HG03558 (cell line): ENCODE measurements around the gene CHRNB1.

Experiments used
- ATAC-seq: cut with Tn5 transposase; IDR thresholded peaks from one replicate; pipeline ENCODE4 v1.9.1; 2021; ENCODE audit warnings: moderate number of reproducible peaks; ENCODE audit not compliant: unreplicated experiment; ENCODE audit errors: extremely low read depth

CHRNB1 gene

DNA sequence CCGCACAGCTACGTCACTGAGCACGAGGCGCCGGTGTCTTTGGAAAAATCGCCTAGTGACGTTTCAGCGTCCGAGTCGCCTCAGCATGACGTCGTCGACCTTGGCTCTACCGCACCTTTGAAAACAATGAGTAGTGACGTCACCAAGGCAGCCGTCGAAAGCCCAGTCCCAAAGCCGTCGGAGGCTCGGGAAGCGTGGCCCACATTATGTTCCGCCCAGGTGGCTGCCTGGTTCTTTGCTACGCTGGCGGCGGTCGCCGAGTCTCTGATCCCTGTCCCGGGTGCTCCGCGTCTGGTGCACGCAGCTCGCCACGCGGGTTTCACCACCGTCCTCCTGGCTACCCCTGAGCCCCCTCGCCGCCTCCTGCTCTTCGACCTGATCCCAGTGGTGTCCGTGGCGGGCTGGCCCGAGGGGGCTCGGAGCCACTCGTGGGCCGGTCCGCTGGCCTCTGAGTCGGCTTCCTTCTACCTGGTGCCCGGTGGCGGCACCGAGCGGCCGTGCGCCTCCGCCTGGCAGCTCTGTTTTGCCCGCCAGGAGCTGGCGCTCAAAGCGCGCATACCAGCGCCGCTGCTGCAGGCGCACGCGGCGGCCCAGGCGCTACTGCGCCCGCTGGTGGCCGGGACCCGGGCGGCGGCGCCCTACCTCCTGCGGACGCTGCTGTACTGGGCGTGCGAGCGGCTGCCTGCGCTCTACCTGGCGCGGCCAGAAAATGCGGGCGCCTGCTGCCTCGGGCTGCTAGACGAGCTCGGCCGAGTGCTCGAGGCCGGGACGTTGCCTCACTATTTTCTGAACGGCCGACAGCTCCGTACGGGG is 8.1 kb upstream of the CHRNB1 start:
- ATAC-seq: no peak

GRCh38 chr17:7437369-7437863 is 7.4 kb upstream of the CHRNB1 start:
- no peak for ATAC-seq

DNA sequence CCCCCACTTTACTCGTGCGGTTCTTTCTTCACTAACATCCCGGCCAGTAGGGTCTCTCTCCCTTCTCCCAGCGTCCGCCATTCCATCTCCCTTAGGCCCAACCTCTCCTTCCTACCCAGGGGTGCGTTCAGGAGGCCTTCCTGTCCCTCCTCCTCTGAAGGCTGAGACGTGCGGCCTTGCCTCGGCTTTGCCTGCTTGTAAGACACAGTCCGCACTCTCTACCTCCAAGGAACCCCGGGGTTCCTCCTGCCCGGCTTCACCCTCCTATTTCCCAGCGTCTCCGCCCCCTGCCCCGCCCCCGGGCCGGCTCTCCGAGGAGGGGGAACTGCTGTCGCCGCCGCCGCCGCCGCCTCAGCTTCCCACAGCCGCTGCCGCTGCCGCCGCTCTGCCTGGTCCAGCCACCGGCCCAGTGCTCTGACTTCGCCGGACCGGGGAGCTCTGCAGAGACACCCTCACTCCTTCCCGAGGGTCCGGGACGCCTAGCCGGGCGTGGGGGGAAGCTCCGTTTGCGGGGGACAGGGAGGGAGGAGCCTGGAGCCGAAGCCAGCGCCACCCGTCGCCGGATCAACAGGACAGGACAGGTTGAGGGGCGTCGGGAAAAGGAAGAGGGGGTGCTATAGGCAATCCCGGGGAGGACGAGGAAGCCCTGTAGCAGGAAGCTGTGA is 6.8 kb upstream of the CHRNB1 start:
- ATAC-seq: no peak

- no peak for ATAC-seq
Measured at GRCh38 chr17:7438656-7439460, 6.0 kb upstream of the CHRNB1 start.

DNA sequence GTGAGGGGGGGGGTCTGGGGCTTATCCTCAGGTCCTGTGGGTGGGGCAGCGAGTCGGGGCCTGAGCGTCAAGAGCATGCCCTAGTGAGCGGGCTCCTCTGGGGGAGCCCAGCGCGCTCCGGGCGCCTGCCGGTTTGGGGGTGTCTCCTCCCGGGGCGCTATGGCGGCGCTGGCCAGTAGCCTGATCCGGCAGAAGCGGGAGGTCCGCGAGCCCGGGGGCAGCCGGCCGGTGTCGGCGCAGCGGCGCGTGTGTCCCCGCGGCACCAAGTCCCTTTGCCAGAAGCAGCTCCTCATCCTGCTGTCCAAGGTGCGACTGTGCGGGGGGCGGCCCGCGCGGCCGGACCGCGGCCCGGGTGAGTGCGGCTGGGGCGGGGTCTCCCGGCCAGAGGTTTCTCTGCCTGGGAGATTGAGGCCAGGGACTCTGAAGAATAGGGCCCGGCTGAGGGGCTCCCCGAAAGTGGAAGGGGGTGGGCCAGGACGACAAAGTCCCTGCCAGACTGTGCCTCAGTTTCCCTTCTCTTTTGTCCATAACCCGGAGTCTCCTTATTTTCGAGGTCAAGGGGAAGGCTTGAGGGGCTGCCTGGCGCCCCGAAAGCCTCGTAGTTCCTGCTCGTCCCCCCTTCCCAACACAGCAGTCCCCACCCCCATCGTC is 5.3 kb upstream of the CHRNB1 start, which contains the start of gene FGF11:
Gene FGF11, plus strand, starts transcription at position 51 of the 651 bp plus-strand sequence. Its CDS starts 109 bp downstream, at position 160.
- ATAC-seq: no peak

- no peak for ATAC-seq
Measured at GRCh38 chr17:7440113-7440833, 4.6 kb upstream of the CHRNB1 start.

DNA sequence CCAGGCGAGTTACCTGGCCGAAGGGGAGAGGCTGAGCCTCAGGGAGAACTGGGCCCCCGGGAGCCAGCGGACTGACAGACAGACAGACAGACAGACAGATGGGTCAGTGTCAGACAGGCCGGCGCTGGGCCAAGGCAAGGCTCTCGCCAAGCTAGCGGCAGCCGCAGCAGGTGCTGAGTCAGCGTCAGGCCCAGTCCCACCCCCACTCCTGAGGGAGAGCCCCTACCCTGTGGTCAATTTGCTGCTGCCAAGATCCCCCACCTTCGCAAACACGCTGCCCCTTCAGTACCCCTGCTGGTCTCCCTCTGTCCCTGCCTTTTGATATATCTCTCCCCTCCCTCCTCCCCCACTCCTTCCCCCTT is 4.0 kb upstream of the CHRNB1 start:
- no peak for ATAC-seq

GRCh38 chr17:7441266-7441665 is 3.6 kb upstream of the CHRNB1 start:
- no peak for ATAC-seq

DNA sequence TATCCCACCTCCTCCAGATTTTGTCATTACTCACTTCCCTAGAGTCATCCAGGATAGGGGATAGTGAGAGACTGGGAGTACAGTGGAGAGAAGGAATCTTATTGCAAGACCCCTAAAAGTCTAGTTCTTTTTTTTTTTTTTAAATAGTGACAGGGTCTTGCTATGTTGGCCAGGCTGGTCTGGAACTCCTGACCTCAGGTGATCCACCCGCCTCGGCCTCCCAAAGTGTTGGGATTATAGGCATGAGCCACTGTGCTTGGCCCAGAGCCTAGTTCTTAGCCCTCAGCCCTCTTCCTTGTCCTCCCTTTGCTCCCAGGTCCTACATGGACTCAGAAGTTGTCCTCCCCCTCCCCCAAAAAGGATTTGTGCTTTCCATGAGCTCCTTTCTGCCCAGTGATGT is 2.7 kb upstream of the CHRNB1 start:
- ATAC-seq: no peak

DNA sequence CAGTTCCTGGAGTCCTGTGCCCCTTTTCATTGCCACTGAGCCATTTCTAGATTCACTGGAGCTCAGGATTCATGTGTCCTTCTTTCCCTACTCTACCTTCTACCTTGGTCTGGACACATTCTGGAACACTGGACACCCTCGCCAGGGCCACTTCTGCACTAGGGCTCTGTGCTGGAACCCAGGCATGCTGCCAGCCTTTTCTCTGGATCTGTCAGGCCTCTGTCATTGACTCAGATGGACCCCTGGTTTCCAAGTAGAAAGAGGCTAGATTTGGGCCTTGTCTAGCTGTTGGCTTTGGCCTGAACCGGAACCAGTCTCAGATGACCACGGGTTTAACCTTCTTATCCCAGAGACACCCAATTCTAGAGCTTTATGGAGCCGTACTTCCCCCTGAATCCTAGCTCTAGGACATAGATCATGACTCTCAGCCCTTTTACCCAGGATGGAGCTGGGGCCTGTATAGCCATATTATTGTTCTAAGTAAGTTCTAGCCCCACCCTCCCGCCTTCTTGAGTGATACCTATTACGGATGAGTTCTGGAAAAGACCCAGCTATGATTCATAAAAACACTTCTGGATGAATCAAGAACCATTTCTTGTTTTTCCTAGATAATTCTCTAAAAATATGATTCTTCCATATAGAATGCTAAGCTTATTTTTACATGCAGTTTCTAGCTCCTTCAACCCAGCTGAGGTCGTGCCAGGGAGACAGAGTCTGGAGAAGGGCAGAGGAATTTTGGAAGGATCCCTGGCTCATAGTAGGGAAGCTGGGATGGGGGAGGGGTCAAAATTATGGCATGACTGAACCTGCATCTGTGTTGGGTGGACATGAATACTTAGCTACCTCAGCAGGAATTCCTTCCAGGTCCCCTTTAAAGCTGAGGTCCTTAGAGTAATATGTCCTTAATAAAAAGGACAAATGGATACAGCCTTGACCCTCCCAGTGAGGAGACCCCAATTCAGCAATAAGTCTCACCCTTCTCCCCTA is 1.1 kb upstream of the CHRNB1 start:
- ATAC-seq: no peak

DNA sequence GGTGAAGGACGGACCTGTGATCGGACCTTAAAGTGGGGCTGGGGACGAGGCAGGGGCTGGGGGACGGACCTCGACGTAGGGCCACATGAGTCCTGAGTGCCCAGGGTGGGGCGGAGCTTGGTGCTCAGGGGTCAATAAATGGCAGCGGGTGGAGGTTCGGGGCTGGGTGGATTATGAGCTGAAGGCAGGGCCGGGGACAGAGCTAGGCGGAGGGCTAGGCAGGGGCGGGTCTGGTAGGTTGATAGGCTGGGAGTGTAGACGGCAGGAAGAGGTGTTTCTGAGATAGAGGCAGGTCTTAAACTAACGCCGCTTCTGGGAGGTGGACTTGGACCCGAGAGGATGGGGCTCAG is 733 bp downstream of the CHRNB1 start:
- no peak for ATAC-seq

DNA sequence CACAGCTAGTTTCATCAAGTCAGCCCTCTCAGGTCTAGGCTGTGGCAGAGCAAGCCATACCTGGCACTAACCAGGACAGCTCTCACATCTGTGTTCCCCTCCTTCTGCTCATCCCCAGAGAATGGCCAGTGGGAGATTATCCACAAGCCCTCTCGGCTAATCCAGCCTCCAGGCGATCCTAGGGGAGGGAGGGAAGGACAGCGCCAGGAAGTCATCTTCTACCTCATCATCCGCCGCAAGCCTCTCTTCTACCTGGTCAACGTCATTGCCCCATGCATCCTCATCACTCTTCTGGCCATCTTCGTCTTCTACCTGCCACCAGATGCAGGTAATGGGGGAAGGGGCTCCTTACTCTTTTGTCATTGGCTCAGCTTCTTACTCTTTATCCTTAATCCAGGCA is 3.6 kb downstream of the CHRNB1 start:
- ATAC-seq: no peak

DNA sequence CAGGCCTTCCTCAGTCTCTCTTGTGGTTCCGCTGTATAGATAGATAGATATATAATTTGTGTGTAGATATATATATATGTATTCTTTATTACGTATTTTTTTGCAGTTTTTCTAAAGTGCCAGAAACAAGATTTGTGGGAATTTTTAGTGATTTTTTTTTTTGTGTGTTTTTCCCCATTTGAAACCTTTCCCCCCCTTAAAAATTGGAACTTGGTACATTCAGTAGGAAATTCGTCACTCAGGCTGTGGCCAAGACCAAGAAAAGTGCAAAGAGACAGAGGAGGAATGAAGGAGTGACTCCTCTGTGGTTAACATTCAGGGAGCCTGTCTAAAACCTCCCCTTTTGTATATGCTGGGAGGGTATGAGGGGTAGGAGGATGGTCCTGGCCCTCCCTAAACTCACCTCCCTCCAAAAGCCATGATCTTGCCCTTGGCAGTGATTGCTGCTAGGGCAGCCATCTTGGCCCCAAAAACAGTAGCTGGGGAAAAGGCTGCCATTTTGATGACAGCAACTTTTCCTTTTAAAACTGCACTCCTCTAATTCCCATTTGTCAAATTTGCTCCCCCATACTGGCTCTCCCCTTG is 15.2 kb downstream of the CHRNB1 start:
- ATAC-seq: no peak

DNA sequence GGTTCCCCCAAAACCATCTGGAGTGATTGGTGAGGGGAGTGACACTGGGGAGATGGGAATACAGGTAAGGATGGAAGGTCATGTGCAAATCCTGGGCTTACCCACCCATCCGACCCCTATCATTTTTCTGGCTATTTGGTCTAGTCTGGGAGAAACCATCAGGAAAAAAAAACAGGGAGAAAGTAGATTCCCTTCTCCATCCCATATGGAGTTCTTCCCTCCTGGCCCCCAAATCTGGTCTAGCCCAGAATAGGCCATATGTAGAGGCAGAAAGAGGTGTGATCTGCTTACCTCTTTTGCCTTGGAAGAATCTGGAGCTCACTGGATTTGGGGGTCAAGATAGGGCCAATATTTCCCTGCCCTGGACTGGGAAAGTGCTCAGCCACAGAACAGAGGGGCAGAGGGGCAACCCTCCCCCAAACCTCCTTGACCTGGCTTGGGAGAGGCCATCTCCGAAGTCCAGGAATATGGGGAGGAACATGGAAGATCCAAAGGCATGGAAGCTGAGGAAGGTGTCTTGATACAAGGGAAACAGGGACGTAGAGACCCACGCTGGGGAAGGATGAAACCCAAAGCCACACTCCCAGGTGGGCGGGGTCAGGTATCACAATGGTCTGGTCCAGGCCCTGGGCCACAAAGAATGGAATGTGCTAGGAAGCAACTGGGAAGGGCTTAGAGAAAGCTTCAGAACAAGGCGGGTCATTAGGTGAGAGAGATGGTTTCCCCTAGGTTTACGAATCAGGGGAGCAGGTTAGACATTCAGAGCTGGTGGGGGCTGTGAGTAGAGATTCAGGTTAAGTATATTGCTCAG is 16.2 kb downstream of the CHRNB1 start:
- no peak for ATAC-seq

GRCh38 chr17:7462474-7463371 is 17.9 kb downstream of the CHRNB1 start:
- no peak for ATAC-seq

- ATAC-seq: no peak
Measured at GRCh38 chr17:7463372-7463846, 18.5 kb downstream of the CHRNB1 start.
